GM21423 (cell line): ENCODE data around the gene ASTN2.

Experiments used
- ATAC-seq: cut with Tn5 transposase; IDR thresholded peaks from one replicate; pipeline ENCODE4 v1.9.1; 2021; ENCODE audit warnings: mild to moderate bottlenecking, moderate library complexity; ENCODE audit not compliant: unreplicated experiment

The ASTN2 gene

GRCh38 chr9:116452227-116452626 lies 962.6 kb downstream of the ASTN2 start:
- ATAC-seq = no peak

- no peak for ATAC-seq
Measured at GRCh38 chr9:116451500-116452115, 963.2 kb downstream of the ASTN2 start.

DNA sequence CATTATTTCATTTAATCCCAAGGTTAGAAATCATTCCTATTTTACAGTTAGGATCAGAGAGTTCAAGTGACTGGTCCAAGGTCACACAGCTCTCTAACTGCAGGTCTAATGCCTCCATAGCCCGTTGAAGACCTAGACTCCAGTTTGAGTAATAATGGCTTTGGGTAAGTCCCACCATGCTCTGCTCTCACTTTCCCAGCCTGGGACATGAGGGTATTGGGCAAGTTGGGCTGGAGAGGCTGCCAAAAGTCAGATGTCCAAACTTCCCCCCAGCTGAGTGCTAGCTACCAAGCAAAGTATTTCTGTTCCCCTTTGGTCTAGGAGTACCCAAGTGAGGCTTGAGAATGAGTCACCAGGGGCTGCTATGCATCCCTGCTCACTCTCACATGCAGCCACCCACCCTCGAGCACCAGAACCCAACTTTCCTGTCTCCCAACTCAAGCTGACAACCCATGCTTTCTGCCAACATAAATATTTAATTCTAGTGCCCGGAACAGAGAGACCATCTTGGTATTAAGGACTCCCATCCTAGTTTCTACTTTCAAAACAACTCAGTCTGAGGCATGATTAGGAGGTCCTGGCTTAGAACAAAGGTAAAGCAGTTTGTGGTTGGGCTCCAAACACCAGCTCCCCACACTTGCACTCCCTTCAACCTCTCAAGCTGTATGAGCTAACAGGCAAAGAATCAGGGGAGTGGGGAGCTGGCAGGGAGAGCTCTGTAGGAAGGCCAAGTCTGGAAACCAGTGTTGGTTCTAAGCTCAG lies 964.3 kb downstream of the ASTN2 start:
- ATAC-seq = peak; percentile 92

GRCh38 chr9:116449949-116450348 lies 964.9 kb downstream of the ASTN2 start:
- no peak for ATAC-seq

DNA sequence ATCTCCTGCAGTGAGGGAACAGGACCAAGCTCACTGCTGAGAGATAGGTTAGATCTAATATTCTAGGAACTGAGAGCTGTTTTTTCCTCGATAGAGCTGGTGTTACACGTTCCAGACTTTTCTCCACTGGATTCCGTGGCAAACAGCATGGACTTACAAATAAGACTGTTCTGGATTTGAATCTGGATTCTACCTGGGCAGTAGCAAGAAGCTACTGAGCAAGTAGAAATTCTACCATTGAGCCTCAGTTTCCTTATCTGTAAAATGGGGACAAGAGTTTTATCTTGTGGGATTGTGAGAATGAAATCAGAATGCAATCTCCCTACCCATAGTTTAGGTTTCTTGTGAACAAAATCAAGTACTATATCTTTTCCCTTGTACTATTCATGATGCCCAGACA lies 966.4 kb downstream of the ASTN2 start:
- no peak for ATAC-seq

GRCh38 chr9:116447934-116448333 lies 966.9 kb downstream of the ASTN2 start:
- no peak for ATAC-seq

DNA sequence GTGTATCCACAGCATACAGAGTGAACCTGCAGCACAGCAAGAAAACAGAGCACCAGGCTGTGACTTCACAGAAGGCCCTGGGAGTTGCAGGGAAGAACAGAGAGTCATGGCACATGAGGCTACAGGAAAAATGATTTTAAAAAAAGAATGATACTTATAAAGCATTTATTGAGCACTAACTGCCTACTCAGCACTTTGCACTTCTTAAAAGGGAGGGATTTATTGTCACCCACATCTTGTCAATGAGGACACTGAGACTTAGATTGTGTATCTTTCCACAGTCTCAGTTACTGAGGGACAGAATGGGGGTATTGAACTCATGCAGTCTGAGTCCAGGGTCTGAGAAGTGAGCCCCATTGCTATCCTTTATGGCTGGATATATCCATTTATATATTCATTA lies 972.3 kb downstream of the ASTN2 start:
- no peak for ATAC-seq

DNA sequence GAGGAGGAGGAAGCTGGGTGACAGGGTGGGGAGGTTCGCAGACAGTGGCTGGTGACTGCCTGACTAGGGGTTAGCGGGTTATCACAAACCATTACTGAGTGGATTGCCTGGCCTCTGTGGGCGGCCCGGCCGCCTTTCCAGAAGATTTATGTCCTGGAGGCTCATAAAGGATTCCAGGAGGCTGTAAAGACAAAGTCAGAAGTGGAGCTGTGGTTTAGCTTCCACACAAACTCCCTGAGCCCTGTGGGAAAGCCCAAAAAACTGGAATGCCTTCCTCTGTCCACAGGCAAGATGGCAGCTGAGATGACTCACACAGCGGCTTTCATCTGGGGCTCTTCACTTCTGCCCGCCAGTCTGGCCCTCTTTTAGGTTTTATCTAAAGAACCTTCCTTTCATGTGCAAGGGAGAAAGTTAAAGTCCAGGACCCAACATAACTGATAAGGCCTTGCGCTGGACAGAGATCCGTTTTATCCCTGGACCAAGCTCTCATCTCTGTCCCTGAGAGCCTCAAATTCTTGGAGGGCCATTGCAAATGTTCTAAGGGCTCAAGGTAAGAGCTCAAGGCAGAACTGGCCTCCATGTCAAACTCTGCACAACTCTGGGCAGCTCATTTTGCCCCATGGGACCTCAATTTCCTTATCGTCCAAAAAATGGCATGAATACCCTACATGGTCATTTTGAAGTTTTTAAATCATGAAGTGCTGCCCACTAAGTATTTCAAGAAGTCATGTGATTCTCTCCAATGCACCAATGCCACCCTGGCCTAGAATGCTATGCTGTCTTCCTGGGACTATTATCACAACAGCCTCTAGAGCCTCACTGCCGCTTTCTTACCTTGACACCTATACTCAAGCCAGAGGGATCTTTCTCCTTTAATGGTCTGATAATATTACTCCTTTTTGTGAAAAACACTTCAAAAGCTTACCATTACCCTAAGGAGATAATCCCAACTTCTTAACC lies 977.2 kb downstream of the ASTN2 start:
- no peak for ATAC-seq

GRCh38 chr9:116436121-116436520 lies 978.7 kb downstream of the ASTN2 start:
- ATAC-seq = no peak

GRCh38 chr9:116435706-116436105 lies 979.2 kb downstream of the ASTN2 start:
- ATAC-seq = no peak

- no peak for ATAC-seq
Measured at GRCh38 chr9:116434314-116434713, 980.5 kb downstream of the ASTN2 start.

- no peak for ATAC-seq
Measured at GRCh38 chr9:116432051-116432450, 982.8 kb downstream of the ASTN2 start.

DNA sequence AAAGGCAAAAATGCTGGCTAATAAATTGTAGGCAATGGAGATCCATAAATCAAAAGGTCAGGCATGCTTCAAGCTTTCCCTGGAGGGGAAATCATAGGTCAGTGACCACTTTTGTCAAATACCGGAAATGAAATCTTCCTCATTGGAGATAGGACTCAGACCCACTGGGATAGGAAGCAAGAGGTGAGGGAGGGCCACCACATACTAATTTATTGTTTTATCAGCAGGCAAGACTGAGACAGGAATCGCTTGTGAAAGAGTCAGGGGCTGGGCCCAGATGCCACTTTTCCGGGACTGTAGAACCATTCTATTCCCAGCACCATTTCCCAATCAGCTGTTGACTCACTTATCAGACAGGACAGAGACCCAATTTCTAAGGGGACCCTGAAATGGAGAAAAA lies 984.0 kb downstream of the ASTN2 start:
- no peak for ATAC-seq

DNA sequence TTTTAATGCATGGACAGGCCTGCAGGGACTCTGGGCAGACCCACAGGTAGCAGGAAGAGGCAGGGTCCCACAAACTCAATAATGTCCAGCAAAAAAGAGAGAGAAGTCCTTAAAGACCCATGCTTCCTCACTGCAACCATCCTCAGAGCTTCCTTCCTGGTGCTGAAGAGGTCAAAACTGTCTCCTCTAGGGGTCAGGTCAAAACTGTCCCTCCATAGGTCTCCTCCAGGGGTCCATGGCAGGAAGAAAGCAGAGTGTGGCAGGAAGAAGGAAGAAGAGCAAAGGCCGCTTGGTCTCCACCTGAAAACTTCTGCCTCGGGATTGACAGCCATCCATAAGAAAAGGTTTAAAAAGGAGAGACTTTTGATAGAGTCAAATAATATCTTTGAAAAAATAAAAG lies 989.6 kb downstream of the ASTN2 start:
- no peak for ATAC-seq

GRCh38 chr9:116423149-116423548 lies 991.7 kb downstream of the ASTN2 start:
- no peak for ATAC-seq

GRCh38 chr9:116422119-116422979 lies 992.5 kb downstream of the ASTN2 start:
- ATAC-seq = no peak

- no peak for ATAC-seq
Measured at GRCh38 chr9:116420993-116421538, 993.8 kb downstream of the ASTN2 start.

DNA sequence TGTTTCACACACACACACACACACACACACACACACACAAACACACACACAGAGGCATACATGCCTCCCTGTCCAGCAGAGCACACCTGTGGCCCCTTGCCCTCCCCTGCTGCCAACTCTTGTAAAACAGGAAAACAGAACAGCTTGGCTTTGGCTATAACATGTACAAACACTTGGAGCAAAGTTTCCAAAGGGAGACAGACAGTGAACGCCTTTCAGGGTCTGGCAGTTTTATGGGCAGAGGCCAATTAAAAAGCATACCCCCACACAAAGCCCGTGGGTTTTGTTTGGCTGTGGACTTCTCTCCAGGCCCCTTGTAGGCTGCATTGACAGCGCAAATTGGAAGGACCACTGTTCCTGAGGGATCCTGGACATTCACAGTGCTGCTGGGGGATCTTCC lies 995.7 kb downstream of the ASTN2 start:
- no peak for ATAC-seq

DNA sequence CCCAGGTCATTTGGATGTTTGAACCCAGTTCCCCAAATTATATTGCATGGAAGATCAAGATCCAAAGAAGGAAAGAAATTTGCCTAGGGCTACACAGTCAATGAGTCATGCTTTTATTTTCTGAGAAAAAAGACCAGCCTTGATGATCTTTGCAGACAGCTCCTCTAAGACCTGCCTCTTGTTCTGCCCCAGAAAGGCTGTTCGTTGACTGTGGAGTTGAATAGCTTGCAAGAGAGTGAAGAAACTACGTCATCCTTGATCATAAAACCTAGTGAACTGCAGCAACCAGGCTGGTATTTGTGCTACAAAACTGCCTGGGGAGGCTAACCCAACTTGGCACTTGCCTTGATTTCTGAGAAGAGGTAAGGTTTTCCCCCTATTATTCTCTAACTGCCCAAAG lies 997.4 kb downstream of the ASTN2 start:
- no peak for ATAC-seq

- ATAC-seq = no peak
Measured at GRCh38 chr9:116416421-116416820, 998.4 kb downstream of the ASTN2 start.
